Breast epithelium (tissue), 4 donors: ENCODE results near the gene GPR37. TPM values are rescaled to one million over a fixed set of nuclear protein-coding genes. Genes with fewer than 3 reads are reported as not detected.
A peak's percentile ranks its signal among the peaks of the same experiment; 100 is the strongest.

Experiments used
- DNase-seq, 2 donors: peaks; one replicate each; pipeline ENCODE4 v3.0.0-alpha.2; 2019; ENCODE audit warnings: low spot score in 2 of 2
- H3K27ac ChIP-seq, 2 donors: fragments of 200-600 bp; sonication (generic) in 1 of 2; one replicate each; pipeline ENCODE4 v1.5.1; 2016 to 2019; ENCODE audit warnings: mild to moderate bottlenecking in 1 of 2
- H3K27me3 ChIP-seq, 2 donors: fragments of 200-600 bp; sonication (generic) in 1 of 2; one replicate each; pipeline versions ENCODE4 v1.5.1 to v1.6.0; 2017 to 2019; ENCODE audit warnings: control low read depth in 1 of 2, mild to moderate bottlenecking in 1 of 2
- H3K36me3 ChIP-seq: fragments of 200-600 bp; one replicate; pipeline ENCODE4 v1.5.1; 2019
- H3K4me1 ChIP-seq, 2 donors: fragments of 200-600 bp; sonication (generic); one replicate each; pipeline ENCODE4 v1.5.1; 2016 to 2019; ENCODE audit warnings: control low read depth in 1 of 2
- H3K4me3 ChIP-seq, 3 donors: fragments of 200-600 bp; sonication (generic); 1 replicate in 2 of 3; 2 replicates in 1 of 3; pipeline ENCODE4 v1.5.1; 2016 to 2019; ENCODE audit warnings: mild to moderate bottlenecking in 3 of 3, moderate library complexity in 2 of 3
- H3K9me3 ChIP-seq, 2 donors: fragments of 200-600 bp; sonication (generic) in 1 of 2; one replicate each; pipeline ENCODE4 v1.5.1; 2016 to 2019; ENCODE audit warnings: control low read depth in 1 of 2
- CTCF ChIP-seq, 3 donors: fragments of 450-650 bp; IDR thresholded peaks; one replicate each; pipeline ENCODE4 v1.5.1; 2016 to 2017; ENCODE audit warnings: antibody characterized with exemption in 3 of 3, mild to moderate bottlenecking in 3 of 3, moderate library complexity in 3 of 3
- POLR2A ChIP-seq: fragments of 450-650 bp; IDR thresholded peaks from one replicate; pipeline ENCODE4 v1.6.1; 2016; ENCODE audit warnings: antibody characterized with exemption, mild to moderate bottlenecking, moderate library complexity
- POLR2AphosphoS5 ChIP-seq, 3 donors: sonication (generic); formaldehyde crosslinking; IDR thresholded peaks; one replicate each; pipeline ENCODE4 v1.6.1; 2017; ENCODE audit warnings: antibody characterized with exemption in 3 of 3
- intact Hi-C: fragments of 100-400 bp; cut with DNase I; formaldehyde crosslinking; loops from one replicate; pipeline ENCODE4 v1.15.1; 2023; ENCODE audit warnings: low total_unique reads
- total RNA-seq, 3 donors: library from RNA; depleted of rRNA; stranded (reverse); fragments of >200 nt; gene quantifications; one replicate each; pipeline ENCODE4 v1.1.0, GENCODE V29; 2016

Gene GPR37
- total RNA-seq, 3 donors from 2014 or later, result 0.32 to 3.2 (median 0.98) TPM

GRCh38 chr7:124768525-124768924, 2.9 kb upstream of the GPR37 start:
- H3K27me3 ChIP-seq, result peaks cover 0 to 10% of the 10 kb centered on the region in 2 donors
- H3K9me3 ChIP-seq, result no peaks in the 10 kb centered on the region
- H3K27ac ChIP-seq, result no peak overlapping the region
- no peak for DNase-seq
- no peaks in the 10 kb centered on the region for H3K36me3 ChIP-seq
- intact Hi-C loops, result no loop called here
- no peaks in the 10 kb centered on the region for H3K4me1 ChIP-seq
- no peak overlapping the region for H3K4me3 ChIP-seq
- no peak for TF ChIP-seq CTCF (IDR thresholded peaks at IDR 0.05)
- TF ChIP-seq POLR2AphosphoS5 (IDR thresholded peaks at IDR 0.05), result no peak
- no peak for TF ChIP-seq POLR2A

- peak in 1 of 2 donors; percentile 53 for DNase-seq
- intact Hi-C loops, result loop anchor here (5.0 kb wide), 1 partner anchor 198 kb away; no protein-coding TSS in a partner anchor
- no peak for TF ChIP-seq POLR2AphosphoS5 (IDR thresholded peaks at IDR 0.05)
- no peak for TF ChIP-seq POLR2A
- TF ChIP-seq CTCF (IDR thresholded peaks at IDR 0.05), result no peak
- no peaks in the 10 kb centered on the region for H3K4me1 ChIP-seq
- H3K4me3 ChIP-seq, result peak overlapping the region; percentile 37 to 71 (median 63)
- H3K27ac ChIP-seq, result peak overlapping the region; percentile 27 to 34
- no peaks in the 10 kb centered on the region for H3K36me3 ChIP-seq
- peaks cover 0 to 10% of the 10 kb centered on the region in 2 donors for H3K27me3 ChIP-seq
- H3K9me3 ChIP-seq, result no peaks in the 10 kb centered on the region
Observed at GRCh38 chr7:124764847-124765400, 668 bp downstream of the GPR37 start.

- no peaks in the 10 kb centered on the region for H3K36me3 ChIP-seq
- no peak for TF ChIP-seq POLR2A
- TF ChIP-seq POLR2AphosphoS5 (IDR thresholded peaks at IDR 0.05), result no peak
- TF ChIP-seq CTCF (IDR thresholded peaks at IDR 0.05), result no peak
- H3K9me3 ChIP-seq, result no peaks in the 10 kb centered on the region
- peak overlapping the region; percentile 9 to 71 (median 63) for H3K4me3 ChIP-seq
- DNase-seq, result no peak
- intact Hi-C loops, result loop anchor here (5.0 kb wide), 1 partner anchor 197 kb away; no protein-coding TSS in a partner anchor
- H3K27ac ChIP-seq, result no peak overlapping the region
- H3K4me1 ChIP-seq, result no peaks in the 10 kb centered on the region
- peaks cover 0 to 10% of the 10 kb centered on the region in 2 donors for H3K27me3 ChIP-seq
Observed at GRCh38 chr7:124764051-124764846, 1.3 kb downstream of the GPR37 start.

GRCh38 chr7:124762611-124763143, 2.9 kb downstream of the GPR37 start:
- H3K4me1 ChIP-seq, result no peaks in the 10 kb centered on the region
- no peak for DNase-seq
- no peaks in the 10 kb centered on the region for H3K36me3 ChIP-seq
- TF ChIP-seq POLR2AphosphoS5 (IDR thresholded peaks at IDR 0.05) (no peak), CTCF (IDR thresholded peaks at IDR 0.05) (no peak), POLR2A (no peak)
- H3K9me3 ChIP-seq, result no peaks in the 10 kb centered on the region
- H3K27ac ChIP-seq, result no peak overlapping the region
- H3K4me3 ChIP-seq, result peak overlapping the region in 1 of 3 donors; percentile 6
- H3K27me3 ChIP-seq, result peaks cover 0 to 10% of the 10 kb centered on the region in 2 donors
- intact Hi-C loops, result loop anchor here (5.0 kb wide), 1 partner anchor 195 kb away; no protein-coding TSS in a partner anchor
